GM21390 (cell line): ENCODE measurements around the gene DIS3L2.
A peak's percentile ranks its signal among the peaks of the same experiment; 100 is the strongest.
"Not testable (repeated sequence)": the region's sequence is repeated elsewhere in the genome, so short reads cannot be mapped to it uniquely, and the experiment has no call there.

Experiments used
- ATAC-seq: cut with Tn5 transposase; IDR thresholded peaks from one replicate; pipeline ENCODE4 v1.9.1; 2021; ENCODE audit not compliant: unreplicated experiment

Gene DIS3L2

DNA sequence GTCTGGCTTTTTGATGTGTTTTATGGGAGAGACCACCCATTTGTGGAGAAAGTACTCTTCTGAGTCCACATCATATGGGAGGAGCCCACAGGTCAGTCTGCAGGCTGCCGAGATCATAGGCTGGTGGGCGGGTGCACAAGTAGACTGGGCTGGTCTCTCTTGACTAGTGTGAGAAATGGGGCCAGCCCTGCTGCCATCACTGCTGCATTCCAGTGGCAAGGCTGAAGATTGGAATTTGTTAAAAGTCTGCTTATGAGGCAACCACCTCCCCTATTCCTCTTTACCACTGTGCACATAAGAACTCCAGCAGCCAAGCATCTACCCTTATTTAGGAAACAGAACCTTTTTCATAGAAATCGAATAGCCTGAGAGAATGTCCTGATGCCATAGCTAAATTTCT is 200.7 kb downstream of the DIS3L2 start:
- no peak for ATAC-seq

DNA sequence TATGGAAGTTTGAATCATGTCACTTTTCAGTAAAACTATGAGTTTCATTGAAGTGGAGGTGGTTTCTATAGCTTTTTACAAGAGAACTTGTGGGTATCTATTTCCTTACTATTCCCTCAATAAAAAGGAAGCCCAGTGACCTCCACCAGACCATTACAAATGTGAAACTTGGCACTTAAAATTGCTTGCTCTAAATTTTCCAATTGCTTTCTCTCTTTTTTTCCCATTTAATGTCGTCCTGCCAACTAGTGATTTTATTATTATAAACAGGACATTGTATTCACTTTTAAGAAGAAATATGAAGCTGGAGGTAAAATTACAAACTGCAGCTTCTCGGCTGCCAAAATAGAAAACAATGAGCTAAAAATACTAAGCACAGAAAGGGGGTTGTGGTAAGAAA is 208.9 kb downstream of the DIS3L2 start:
- ATAC-seq, result no peak

DNA sequence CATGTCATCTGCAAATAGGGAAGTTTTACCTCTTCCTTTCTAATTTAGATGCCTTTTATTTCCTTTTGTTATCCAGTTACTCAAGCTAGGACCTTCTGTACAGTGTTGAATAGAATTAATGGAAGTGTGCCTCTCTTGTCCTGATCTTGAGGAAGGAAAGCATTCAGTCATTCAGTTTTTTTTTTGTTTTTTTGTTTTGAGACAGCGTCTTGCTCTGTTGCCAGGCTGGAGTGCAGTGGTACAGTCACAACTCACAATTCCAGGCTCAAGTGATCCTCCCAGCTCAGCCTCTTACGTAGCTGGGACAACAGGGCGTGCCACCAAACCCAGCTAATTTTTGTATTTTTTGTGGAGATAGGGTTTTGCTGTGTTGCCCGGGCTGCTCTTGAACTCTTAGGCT is 213.1 kb downstream of the DIS3L2 start:
- ATAC-seq, result no peak

DNA sequence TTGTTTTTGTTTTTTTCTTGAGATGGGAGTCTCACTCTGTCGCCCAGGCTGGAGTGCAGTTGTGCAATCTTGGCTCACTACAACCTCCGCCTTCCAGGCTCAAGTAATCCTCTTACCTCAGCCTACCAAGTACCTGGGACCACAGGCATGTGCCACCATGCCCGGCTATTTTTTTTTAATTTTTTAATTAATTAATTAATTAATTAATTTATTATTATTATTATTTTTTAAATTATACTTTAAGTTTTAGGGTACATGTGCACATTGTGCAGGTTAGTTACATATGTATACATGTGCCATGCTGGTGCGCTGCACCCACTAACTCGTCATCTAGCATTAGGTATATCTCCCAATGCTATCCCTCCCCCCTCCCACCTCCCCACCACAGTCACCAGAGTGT is 215.1 kb downstream of the DIS3L2 start:
- ATAC-seq, result not testable (repeated sequence)

DNA sequence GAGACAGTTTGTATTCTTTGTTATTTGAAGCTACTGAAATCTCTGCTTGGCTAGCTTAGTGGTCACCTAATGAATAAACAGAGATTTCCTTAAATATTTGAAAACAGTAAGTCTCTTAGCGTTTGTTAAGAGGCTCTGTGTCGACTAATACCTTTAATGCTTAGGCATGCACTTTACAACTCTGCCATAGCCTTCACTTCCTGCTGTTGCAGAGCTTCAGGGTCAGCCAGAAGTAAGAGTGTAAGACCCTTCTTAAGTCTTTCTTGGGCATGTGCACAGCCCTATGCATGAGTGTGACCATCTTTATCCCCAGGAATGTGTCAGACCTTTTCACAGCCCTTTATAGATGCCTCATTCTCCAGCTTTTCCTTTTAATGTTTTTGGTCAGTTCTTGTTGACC is 221.8 kb downstream of the DIS3L2 start:
- ATAC-seq, result no peak

DNA sequence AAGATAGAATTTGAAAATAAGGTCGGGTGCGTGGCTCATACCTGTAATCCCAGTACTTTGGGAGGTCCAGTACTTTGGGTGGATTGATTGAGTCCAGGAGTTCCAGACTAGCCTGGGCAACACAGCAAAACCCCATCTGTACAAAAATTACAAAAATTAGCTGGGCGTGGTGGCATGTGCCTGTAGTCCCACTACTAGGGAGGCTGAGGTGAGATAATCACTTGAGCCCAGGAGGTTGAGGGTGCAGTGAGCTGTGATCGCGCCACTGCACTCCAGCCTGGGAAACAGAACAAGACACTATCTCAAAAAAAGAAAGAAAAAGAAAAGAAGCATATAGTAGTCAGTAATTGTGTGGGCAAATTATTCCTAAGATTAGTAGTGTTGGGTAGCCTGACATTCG is 222.8 kb downstream of the DIS3L2 start:
- ATAC-seq, result no peak

DNA sequence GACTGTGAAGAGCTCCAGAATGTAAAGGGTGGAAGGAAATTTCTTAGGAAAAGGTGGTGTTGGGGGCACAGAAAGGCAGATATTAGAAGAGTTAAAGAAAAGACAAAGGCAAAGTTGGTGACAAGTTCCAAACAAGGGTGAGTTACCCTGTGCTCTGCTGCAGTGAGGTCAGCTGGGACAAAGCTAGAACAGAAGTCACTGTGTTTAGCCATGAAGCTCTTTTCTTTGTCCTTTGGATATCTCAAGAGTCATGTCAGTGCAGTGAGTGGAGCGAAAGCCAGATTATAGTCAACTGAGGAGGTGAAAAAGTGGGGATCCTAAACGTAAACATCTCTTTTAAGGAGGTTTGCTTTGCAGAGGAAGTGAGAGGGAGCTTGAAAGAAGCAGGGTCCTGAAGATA is 229.3 kb downstream of the DIS3L2 start:
- ATAC-seq, result no peak

DNA sequence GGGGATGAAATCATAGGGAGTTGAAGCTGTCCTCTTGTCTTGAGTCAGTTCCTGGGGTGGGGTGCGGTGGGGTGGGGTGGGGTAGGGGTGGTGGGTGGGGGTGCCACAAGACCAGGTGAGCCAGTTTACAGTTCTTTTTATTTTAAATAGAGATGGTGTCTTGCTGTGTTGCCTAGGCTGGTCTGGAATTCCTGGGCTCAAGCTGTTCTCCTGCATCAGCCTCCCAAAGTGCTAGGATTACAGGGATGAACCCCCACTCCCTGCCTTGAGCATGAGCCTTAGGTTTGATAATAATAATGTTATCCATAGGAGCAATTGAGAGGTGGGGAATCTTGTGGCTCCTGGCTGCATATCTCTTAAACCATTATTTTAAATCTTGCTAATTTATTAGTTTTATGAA is 234.0 kb downstream of the DIS3L2 start:
- no peak for ATAC-seq

DNA sequence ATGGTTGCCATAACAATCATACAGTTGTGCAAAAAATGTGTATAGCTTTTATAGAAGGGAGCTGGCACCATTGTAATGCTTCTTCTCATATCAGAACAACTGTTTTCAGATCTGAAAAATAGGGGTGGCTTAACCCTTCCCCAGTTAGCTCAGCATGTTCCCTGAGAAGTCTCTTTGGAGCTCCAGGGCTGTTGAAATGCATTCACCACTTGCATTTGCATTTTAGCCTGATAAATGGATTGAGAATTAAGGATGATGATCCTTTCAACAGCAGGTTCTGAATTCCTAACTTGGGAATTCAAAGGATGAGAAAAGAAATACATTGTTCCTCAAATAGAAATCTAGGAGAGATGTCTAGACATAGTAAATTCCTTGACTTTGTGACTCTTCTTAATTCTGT is 235.3 kb downstream of the DIS3L2 start:
- no peak for ATAC-seq

DNA sequence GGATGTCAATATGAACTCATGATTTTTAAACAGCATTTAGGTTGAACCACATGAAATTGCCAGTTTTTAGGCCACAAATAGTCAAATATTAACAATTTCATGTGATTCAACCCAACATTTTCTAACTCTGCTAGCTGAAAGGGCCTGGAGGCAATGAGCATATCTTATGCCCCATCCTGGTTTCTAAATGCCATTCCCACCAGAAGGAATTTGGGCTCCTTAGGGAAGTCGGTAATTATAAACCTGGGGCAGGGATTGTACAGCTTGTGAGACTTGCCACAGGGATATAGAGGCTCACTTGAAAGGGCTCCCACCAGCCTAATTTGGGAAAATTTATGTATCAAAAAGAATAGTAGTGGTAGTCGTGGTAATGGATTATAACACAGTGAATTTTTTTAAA is 238.7 kb downstream of the DIS3L2 start:
- ATAC-seq, result no peak

DNA sequence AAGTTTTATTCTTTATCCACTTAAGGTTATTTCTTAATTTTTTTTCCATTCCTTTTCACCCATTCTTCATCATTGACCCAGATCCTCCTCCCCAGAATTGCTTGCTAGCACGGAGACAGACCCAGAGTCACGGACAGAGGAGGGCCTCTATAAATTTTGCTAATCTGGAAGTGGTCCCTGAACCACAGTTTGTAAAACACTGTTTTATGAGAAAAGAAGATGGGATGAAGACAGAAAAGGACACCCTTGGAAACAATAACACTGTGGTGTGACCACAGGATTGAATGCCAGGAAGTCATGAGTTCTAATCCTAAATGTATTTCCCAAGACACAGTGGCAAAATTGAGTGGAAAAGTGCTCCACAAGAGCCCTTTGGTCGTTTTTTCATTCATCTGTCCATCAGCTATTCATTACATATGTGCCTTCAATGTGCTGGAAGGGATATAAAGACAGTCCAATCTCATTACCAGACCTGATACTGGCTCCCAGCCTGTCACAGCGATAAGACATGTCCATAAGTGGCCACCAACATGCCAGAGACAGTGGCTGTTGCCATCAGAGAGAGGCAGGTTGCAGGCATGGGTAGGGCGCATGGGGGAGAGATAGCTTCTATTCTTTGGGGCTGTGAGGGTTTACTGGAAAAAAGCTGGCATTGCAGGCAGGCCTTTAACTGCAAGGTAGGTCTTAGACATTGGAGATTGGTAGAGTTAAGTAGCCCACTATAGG is 241.8 kb downstream of the DIS3L2 start:
- ATAC-seq, result no peak

DNA sequence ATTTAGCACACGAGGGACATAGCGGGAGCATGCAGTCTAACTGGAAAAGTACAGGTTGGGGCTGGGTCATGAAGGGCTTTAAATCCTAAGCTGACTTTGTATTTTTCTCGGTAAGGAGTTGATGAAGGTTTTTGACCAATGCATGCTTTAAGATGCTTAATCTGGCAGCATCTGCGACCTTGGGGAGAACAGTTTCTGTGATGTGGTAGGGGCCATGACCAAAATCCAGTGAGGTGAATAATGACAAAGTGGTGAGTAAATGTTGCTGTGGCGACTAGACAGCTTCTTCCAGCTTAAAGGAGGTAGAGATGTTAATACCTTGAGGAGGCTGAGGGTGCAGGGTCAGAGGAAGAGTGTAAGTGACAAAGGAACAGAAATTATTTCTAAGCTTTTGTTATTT is 242.4 kb downstream of the DIS3L2 start:
- ATAC-seq, result no peak

DNA sequence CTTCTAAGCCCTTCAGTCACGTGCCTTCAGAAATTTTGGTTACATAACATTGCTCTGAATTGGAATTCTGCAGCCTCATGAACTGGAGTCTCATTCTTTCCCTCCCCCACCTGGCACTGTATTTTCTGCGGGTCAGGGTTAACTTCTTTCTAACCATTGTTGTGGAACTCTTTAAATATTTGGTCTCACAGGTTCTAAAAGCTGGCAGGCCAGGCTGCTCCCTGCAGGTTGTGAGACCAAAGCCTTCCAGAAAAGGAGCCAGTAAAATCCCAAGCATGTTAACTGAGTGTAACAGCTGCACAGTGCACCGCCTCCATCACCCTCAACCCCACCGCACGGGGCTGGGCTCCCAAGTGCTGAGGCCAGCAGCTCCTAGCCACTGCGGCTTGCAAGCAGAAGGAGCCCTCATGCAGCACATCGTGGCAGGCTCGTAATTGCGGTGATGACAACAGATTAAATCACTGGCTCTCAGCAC is 243.0 kb downstream of the DIS3L2 start:
- ATAC-seq, result no peak

DNA sequence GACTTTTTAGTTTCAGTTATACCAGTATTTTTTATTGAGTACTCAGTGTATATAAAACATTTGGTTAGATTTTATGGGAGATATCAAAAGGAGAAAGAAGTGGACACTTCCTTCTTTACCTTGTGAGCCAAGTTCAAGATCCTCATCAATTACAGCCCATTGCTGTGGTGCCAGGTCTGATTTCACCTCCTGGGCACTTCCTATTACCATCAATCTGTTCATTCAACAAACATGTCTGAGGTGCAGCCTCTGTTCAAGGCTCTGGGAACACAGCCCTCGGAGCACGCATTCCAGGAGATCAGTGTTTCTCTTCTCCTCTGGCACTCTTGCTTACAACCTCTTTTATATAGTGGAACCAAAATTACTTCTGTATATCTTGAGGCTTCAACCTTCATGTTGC is 245.7 kb downstream of the DIS3L2 start:
- ATAC-seq, result no peak

DNA sequence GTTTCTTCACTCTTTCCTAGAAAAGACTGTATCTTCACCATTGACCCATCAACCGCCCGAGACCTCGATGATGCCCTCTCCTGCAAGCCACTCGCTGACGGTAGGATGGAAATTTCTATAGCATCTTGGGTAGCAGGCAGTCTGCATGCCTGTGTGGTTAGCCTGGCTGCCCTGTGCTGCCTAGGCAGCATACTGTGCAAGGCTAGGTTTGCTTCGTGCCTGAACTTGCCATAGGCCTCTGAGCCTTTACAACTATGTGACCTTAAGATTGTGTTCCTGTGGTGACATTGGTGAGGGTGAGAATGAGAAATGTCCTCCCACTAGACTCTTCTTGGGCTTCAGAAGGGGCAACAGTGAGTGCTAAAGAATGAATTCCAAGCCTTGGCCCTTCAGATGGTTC is 248.8 kb downstream of the DIS3L2 start:
- ATAC-seq, result no peak

DNA sequence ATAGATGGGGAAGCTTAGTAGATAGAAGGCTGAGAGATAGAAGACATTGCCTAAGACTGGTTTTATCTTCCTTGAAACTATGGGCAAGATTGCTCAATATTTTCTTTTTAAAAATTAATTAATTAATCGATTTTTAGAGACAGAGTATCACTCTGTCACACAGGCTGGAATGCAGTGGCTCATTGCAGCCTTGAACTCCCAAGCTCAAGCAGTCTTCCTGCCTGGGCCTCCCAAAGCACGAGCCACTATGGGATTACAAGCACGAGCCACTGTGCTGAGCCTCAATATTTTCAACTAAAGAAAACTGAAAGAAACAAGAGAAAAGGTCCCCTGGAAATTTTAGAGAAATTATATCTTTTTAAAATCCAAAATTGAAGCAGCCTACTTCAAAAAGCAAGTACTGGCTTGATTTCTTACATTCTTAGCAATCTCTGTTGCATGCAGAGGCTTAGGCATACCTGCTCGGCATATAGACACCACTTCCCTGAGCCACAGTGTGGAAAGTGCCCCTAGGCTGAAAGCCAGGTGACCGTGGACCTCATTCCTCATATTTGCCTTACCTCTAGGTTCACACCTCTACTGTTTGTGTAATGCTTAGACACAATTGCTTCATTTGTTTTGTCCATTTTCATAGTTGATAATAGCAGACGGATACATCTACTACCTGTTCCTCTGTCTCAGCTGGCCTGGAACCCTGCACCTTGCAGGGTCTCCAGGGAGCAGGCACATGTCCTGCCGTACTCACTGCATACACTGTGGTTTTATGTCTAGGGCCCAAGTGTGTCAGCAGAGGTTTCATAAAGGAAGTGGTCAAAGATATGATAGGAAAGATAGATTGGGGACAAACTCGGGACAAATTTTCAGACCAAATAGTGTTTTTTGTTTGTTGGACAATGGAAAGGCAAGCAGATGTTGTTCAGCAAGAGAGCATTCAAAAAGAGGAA is 250.5 kb downstream of the DIS3L2 start:
- ATAC-seq, result peak; percentile 46

DNA sequence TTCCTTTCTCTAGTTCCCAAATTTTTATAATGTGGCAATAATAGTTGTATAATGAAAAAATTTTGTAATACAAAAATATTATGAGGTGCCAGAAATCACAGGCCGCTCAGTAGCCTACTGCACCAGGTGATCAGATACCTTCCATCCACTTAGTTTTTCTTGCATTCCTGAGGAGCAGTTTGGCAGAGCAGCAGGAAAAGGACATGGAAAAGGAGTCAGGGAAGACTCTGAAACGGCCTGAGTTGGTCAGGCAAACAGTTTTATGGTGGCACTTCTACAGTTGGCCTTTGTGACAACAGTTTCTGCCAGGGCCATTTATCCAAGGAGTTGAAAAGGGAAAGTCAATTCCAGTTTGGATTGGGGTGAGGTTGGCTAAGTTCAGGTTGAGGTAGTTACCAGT is 251.7 kb downstream of the DIS3L2 start:
- ATAC-seq, result no peak

DNA sequence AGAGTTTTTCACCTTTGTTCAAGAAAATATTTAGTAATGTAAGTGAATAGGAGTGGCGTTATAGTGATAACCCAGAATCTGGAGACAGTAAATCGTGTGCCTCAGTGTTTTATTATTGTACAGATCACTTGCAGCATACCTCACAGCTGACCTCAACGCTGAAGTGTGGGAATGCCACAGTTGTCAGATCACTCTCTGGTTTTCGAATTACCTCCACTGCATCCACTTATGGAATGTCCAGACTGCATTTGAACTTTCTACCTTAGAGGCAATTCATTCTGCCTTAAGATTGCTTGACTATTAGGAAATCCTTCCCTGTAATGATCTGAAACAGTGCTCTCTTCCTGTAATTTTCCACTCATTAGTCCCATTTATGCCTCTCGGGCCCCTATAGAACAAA is 252.5 kb downstream of the DIS3L2 start:
- ATAC-seq, result no peak

DNA sequence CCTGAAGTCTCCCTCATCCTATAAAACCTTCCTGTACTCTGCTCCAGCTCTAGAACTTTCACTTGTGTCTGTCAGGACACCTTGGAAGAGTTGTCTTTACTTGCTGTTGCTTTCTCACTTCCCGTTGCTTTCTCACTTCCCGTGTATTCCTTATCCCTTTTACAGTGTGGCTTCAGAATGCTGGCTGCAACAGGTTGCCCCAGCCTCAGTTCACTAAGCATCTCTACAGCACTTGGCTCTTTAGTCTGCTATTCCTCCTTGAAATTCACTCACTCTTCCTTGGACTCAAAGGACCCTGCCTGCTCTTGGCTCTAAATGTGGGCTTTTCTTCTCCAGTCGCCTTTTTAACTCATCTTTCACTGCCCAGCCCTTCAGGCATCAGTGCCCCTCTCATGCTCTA is 254.5 kb downstream of the DIS3L2 start:
- no peak for ATAC-seq

DNA sequence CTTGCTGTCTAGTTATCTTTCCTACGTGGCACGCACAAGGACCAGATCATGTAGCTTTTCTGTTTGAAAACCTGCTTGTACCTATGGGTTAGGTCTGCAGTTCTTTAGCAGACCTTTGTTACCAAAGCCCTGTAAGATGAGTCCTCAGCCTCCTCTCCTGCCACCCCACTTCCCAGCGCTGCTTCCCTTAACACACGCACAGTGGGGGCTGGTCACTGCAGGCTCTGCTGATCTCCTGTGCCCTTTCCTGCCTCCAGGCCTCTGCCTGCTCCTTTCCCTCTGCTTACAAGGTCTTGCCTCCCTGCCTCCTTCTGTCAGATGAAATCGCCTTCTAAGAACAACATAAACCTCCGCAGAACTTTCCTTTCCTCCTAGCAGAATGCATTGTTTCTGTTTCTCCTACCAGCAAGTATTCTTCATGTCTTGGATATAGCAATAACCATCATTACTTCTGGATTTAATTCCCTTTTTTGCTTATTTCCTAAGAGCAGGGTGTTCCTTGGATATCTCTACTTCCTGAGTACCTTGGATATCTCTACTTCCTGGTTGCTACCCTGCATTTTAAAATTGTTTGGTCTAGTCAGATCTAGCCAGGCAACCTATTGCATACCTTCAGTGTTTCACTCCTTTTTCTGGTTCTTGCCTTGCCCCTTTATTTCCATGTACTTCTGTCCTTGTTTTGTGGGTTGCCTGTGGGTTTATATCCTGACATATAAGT is 257.4 kb downstream of the DIS3L2 start:
- no peak for ATAC-seq

DNA sequence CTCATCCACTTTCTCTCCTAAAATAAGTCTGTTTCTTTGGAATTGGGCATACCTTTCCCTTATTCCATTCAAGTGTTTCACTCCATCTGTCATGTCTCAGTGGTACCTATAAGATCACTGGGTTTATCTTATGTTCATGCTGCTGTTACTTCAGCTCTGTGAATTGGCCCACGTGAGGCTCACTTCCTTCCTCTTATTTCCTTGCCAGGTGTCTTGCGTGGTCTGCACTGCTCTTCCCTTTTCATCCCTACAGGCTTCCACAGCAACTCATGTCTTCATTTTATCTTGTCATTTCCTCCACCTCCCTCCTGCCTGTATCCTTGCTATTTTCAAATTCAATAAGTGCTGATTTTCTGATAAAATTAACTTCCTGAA is 258.0 kb downstream of the DIS3L2 start:
- no peak for ATAC-seq

DNA sequence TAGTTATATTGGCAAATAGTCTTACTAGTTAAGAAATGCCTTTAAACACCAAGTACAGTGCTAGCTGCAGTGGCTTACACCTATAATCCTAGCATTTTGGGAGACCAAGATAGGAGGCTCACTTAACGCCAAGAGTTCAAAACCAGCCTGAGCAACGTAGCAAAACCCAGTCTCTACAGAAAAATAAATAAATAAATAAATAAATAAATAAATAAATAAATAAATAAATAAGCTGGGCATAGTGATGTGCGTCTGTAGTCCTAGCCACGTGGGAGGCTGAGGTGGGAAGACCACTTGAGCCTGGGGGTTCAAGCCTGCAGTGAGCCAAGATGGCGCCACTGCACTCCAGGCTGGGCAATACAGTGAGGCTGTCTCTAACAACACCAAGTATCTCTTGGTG is 258.4 kb downstream of the DIS3L2 start:
- ATAC-seq, result no peak
